Uterus (tissue), 2 donors: ENCODE measurements around the gene MBNL1.

ENCODE experiments used
- POLR2A ChIP-seq, 2 donors: fragments of 450-650 bp; IDR thresholded peaks; one replicate each; pipeline ENCODE4 v1.6.1; 2016; ENCODE audit warnings: antibody characterized with exemption in 2 of 2, mild to moderate bottlenecking in 1 of 2, moderate library complexity in 1 of 2
- TF ChIP-seq, protein P1 (sequence below), 4 experiments: fragments of 200-600 bp in 2 of 4; fragments of 450-650 bp in 2 of 4; sonication (generic) in 2 of 4; IDR thresholded peaks; one replicate each; pipeline ENCODE4 v1.5.1; 2016 to 2019; ENCODE audit warnings: antibody characterized with exemption in 4 of 4, mild to moderate bottlenecking in 2 of 4, moderate library complexity in 1 of 4

DNA sequence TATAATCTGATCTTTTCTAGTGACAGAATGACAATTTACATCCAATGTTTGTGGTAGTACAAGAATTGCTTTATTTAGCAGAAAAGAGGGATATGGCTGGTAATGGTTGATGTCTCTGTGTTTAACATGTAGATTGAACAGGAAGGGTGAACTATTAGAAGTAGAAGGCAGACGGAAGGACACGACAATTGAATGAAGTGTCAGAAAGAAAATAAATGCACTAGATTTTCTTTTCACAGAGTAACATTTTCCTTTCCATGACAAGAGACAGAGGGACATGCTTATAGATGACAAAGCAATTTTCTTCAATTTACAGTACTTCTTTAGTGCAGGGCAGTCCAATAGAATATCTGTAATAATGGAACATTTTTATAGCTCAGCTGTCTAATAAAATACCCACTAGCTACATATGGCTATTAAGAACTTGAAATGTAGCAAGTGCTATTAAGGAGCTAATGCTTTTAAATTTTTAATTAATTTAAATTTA is 48.9 kb upstream of the MBNL1 start:
- TF ChIP-seq, protein P1, sequence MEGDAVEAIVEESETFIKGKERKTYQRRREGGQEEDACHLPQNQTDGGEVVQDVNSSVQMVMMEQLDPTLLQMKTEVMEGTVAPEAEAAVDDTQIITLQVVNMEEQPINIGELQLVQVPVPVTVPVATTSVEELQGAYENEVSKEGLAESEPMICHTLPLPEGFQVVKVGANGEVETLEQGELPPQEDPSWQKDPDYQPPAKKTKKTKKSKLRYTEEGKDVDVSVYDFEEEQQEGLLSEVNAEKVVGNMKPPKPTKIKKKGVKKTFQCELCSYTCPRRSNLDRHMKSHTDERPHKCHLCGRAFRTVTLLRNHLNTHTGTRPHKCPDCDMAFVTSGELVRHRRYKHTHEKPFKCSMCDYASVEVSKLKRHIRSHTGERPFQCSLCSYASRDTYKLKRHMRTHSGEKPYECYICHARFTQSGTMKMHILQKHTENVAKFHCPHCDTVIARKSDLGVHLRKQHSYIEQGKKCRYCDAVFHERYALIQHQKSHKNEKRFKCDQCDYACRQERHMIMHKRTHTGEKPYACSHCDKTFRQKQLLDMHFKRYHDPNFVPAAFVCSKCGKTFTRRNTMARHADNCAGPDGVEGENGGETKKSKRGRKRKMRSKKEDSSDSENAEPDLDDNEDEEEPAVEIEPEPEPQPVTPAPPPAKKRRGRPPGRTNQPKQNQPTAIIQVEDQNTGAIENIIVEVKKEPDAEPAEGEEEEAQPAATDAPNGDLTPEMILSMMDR (IDR thresholded peaks at IDR 0.05), result no peak
- no peak for TF ChIP-seq POLR2A (IDR thresholded peaks at IDR 0.05)
